ENCODE data around the gene PMEL. TPM values are rescaled to one million over a fixed set of nuclear protein-coding genes. Genes with fewer than 3 reads are reported as not detected.
"Not testable (repeated sequence)": the region's sequence is repeated elsewhere in the genome, so short reads cannot be mapped to it uniquely, and the experiment has no call there.

Gene PMEL
- under 1 TPM; 0.23 to 0.37 TPM for total RNA-seq

DNA sequence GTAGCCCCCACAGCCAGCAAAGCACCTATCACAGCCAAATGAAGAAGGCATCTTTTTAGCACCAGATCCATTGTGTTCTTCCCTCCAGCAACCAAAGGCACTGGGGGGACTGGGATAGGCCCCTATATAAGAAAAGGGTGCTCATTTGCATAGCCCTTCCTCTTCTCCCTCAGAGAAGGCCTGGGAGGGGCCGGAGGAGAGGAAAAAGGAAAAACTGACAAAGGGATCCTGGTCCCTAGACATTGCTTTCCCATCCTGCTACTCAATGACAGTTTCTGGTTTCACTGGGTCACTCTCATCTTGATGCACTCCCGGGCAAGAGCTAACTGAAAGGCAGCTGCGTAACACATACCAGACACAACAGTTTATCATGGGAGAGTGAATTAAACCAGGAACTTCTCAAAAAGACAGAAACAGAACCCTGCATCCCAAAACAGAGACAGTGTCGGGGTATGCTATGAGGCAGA is at the start of gene PMEL:
Gene PMEL (minus strand): TSS at position 102 of the 467 bp plus-strand sequence. CDS start 31 bp downstream, at position 71.
- Mint-ChIP-seq H3K27me3 (no peaks in the 10 kb centered on the region), H3K4me1 (peaks cover 35% of the 10 kb centered on the region), H3K4me3 (peak within 1 kb of the TSS; percentile 98), H3K27ac (peak within 1 kb of the TSS; percentile 83), H3K36me3 (peaks cover 18% of the 10 kb centered on the region), H3K9me3 (ENCODE audit: low read depth) (no peaks in the 10 kb centered on the region)
- DNase-seq (no peak), ATAC-seq (no peak)
- CTCF ChIA-PET, result no interaction called here

DNA sequence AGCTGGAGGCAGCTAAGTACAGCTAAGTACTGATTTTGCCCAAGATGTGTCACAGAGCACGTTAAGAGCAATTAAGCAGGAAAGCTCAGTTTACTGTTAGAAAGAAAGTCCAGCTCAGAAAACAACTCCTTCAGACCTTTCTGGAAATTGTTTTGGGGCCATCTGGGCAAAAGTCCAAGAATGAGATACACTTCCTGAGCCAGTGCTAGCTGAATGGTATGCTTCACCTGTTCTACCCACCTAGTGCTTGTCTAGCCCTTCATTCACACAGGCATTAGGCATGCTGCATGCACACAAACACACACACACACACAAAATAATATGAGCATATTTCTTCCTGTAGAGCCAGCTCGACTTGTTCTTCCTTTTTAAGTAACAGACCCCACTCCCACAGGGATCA is 48.4 kb upstream of the PMEL start:
- Mint-ChIP-seq H3K27me3 (peaks cover 3% of the 10 kb centered on the region), H3K27ac (no peak overlapping the region)
- CTCF ChIA-PET, result interaction anchor here (1.1 to 1.9 kb wide), 4 partner anchors 13 to 71 kb away, joined by 4 to 6 read pairs (median 5); no protein-coding TSS in a partner anchor

DNA sequence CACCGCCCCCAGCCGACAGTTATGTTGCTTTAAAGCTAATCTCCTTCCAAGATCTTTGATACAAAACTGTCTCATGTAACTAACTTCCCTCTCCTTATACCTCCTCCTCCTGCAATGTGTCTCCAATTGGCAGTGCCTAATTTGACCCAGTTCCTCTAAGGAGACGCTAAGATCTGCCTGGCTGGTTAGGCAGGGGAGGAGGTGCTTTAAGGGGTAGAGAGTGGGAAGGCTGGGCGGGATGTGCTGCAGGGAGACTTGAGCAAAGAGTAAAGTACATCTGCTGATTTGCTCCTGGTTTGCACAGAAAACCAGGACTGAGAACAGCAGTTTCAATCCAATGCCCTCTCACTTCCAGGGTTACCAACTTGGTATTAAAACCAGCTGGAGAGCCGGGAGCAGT is 47.6 kb upstream of the PMEL start:
- H3K4me1 Mint-ChIP-seq, result peaks cover 21% of the 10 kb centered on the region
- H3K9me3 Mint-ChIP-seq (ENCODE audit: low read depth), result no peaks in the 10 kb centered on the region
- no peak overlapping the region for H3K27ac Mint-ChIP-seq
- CTCF ChIA-PET, result interaction anchor here (1.1 to 1.9 kb wide), 4 partner anchors 14 to 72 kb away, joined by 4 to 6 read pairs (median 5); no protein-coding TSS in a partner anchor
- H3K27me3 Mint-ChIP-seq, result peaks cover 3% of the 10 kb centered on the region
- peaks cover 6% of the 10 kb centered on the region for H3K36me3 Mint-ChIP-seq
- H3K4me3 Mint-ChIP-seq, result no peak overlapping the region
- ATAC-seq (no peak), DNase-seq (no peak)

More for the DNA sequence above, 48.4 kb upstream of the PMEL start:
- peaks cover 18% of the 10 kb centered on the region for H3K4me1 Mint-ChIP-seq
- H3K9me3 Mint-ChIP-seq (ENCODE audit: low read depth), result no peaks in the 10 kb centered on the region
- peak; percentile 23 for ATAC-seq
- peaks cover 7% of the 10 kb centered on the region for H3K36me3 Mint-ChIP-seq
- no peak for DNase-seq
- H3K4me3 Mint-ChIP-seq, result no peak overlapping the region

DNA sequence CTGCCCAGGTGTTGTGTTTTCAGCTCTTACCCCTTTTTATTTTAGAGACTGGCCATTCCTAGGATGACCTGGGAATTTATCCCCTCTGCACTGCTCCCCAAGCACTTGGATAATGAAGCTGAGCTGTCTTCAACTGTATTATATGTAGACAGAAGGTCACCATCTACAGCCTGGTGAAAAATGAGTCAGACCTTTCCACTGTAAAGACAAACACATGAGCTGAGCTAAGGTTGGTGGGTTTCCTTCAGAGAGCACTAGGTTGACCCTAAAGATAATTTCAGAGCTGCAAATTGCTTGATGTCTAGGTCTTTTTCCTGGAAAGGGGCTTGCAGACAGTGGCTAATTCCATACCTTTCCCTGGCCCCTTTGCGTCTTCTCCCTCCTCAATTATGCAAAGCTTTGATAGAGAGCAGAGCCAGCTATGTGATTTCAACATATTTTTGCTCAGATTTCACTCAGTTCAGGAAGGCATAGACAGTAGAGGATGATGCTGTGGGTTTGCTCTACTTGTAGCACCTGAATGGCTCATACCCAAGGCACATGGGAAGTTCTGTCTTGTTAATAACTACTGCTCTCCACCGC is 45.8 kb upstream of the PMEL start:
- CTCF ChIA-PET, result interaction anchor here (1.3 to 2.1 kb wide), 3 partner anchors 10 to 16 kb away, joined by 4 to 7 read pairs (median 4); partner anchors contain the start of gene SUOX
- no peak overlapping the region for H3K27ac Mint-ChIP-seq

DNA sequence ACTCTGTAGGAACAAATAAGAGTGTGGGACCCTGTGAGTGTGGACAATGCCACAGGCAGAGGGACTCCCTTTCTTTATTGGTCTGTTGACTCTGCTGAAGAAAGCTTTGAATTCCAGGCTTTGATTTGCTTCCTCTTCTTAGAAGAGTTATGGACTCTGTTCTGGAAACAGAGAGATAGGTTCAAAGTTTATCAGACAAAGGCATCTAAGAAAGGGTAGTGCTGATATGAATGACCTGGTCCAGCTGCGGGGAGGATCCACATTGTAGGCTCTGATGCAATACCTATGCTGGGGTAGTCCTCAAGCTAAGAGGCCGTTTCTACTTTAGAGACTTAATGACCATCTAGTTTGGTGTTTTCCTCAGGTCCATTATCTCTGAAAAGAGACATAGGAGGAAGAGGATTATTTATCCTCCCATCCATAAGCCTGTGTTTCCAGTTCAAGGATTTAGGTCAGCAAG is 44.3 kb upstream of the PMEL start:
- Mint-ChIP-seq H3K9me3 (ENCODE audit: low read depth) (no peaks in the 10 kb centered on the region), H3K27ac (no peak overlapping the region), H3K4me1 (peaks cover 26% of the 10 kb centered on the region), H3K36me3 (peaks cover 1% of the 10 kb centered on the region), H3K27me3 (peaks cover 3% of the 10 kb centered on the region), H3K4me3 (no peak overlapping the region)
- CTCF ChIA-PET, result interaction anchor here (1.2 to 2.4 kb wide), 5 partner anchors 11 to 19 kb away, joined by 3 to 12 read pairs (median 7); partner anchors contain the start of genes IKZF4 and SUOX
- DNase-seq (no peak), ATAC-seq (no peak)

More for the DNA sequence above, 45.8 kb upstream of the PMEL start:
- no peak overlapping the region for H3K4me3 Mint-ChIP-seq
- peaks cover 3% of the 10 kb centered on the region for H3K27me3 Mint-ChIP-seq
- peaks cover 3% of the 10 kb centered on the region for H3K36me3 Mint-ChIP-seq
- ATAC-seq, result no peak
- H3K4me1 Mint-ChIP-seq, result peaks cover 30% of the 10 kb centered on the region
- DNase-seq, result no peak
- H3K9me3 Mint-ChIP-seq (ENCODE audit: low read depth), result no peaks in the 10 kb centered on the region

DNA sequence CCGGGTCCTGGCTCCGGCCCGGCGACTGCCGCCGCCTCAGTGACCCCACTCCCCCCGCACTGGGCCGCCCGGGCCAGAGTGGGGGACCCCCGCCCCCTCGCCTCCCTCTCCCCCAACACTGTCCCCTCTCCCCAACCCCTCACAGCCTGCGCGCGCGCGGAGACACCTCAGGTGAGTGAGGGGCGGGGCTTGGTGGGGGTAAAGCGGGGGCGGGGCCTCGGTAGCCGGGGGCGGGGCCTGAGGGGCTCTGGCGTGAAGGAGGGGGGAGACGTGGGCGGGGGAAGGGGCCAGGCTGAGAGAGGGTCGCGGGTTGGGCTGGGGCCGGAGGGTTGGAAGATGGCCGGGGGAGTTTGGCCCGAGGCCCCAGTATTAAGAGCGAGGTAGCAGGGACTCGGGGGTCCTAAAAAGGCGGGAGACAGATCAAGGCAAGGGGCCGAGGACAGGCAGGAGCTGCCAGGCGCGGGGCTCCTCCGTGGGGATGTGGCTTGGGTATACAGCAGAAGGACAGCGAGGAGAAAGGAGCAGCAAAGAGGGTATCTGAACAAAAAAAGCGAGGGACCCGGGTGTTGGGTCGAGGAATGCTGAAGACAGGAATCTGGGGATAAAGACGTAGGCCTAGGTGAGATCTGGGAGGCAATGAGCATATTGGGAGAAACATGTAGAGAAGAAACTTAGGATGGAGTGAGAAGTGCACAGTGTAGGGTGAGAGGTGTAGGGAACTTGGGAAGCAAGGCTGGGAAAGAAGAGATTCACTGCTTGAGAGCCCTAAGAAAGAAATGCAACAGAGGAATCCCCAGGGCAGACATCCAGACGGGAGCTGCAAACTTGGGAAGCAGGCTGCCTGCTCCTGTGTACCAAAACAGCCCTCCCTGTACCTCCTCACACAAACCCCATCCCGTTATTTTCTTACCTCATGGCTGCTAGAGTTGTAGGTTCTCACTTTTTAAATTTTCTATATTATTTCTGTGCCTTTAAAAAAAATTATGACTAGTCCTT is 42.0 kb upstream of the PMEL start:
- DNase-seq, result peak; percentile 71
- peaks cover 23% of the 10 kb centered on the region for H3K4me1 Mint-ChIP-seq
- H3K27ac Mint-ChIP-seq, result peak overlapping the region; percentile 65
- H3K27me3 Mint-ChIP-seq, result peaks cover 3% of the 10 kb centered on the region
- no peaks in the 10 kb centered on the region for H3K36me3 Mint-ChIP-seq
- H3K9me3 Mint-ChIP-seq (ENCODE audit: low read depth), result no peaks in the 10 kb centered on the region
- CTCF ChIA-PET, result interaction anchor here (0.7 to 4.3 kb wide), 6 partner anchors 12 to 182 kb away, joined by 3 to 28 read pairs (median 4); partner anchors contain the start of genes RAB5B, SMARCC2 and SUOX
- peak; percentile 88 for ATAC-seq
- H3K4me3 Mint-ChIP-seq, result peak overlapping the region; percentile 74

DNA sequence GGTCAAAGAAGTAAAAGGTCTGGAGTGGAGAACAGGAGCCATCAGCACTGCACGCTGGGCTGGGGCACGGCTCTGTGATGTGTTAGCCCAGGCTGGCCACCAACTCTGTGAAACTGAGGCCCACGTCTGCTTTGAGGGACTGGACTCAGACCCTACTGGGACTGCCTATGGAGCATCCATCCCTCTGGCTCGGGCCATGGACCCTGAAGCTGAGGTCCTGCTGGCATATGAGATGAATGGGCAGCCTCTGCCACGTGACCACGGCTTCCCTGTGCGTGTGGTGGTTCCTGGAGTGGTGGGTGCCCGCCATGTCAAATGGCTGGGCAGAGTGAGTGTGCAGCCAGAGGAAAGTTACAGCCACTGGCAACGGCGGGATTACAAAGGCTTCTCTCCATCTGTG is 38.4 kb upstream of the PMEL start:
- H3K9me3 Mint-ChIP-seq (ENCODE audit: low read depth), result no peaks in the 10 kb centered on the region
- DNase-seq, result no peak
- no peaks in the 10 kb centered on the region for H3K27me3 Mint-ChIP-seq
- no peak overlapping the region for H3K27ac Mint-ChIP-seq
- ATAC-seq, result no peak
- no peaks in the 10 kb centered on the region for H3K36me3 Mint-ChIP-seq
- H3K4me3 Mint-ChIP-seq, result no peak overlapping the region
- H3K4me1 Mint-ChIP-seq, result peaks cover 29% of the 10 kb centered on the region
- CTCF ChIA-PET, result interaction anchor here (4.3 kb wide), 1 partner anchor 8 kb away, joined by 28 read pairs; the partner anchor contains the start of gene SUOX

DNA sequence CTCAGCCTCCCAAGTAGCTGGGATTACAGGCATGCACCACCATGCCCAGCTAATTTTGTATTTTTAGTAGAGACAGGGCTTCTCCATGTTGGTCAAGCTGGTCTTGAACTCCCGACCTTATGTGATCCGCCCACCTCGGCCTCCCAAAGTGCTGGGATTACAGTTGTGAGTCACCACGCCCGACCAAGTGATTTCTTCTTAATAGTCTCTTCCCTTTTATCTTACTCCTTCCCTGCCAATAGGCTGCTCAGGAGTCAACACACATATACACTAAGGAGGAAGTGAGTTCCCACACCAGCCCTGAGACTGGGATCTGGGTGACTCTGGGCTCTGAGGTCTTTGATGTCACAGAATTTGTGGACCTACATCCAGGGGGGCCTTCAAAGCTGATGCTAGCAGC is 37.5 kb upstream of the PMEL start:
- CTCF ChIA-PET; ATAC-seq; DNase-seq; H3K27me3 Mint-ChIP-seq; H3K4me3 Mint-ChIP-seq; H3K36me3 Mint-ChIP-seq; H3K9me3 Mint-ChIP-seq (ENCODE audit: low read depth); H3K27ac Mint-ChIP-seq: not testable (repeated sequence)
- H3K4me1 Mint-ChIP-seq, result peaks cover 26% of the 10 kb centered on the region

DNA sequence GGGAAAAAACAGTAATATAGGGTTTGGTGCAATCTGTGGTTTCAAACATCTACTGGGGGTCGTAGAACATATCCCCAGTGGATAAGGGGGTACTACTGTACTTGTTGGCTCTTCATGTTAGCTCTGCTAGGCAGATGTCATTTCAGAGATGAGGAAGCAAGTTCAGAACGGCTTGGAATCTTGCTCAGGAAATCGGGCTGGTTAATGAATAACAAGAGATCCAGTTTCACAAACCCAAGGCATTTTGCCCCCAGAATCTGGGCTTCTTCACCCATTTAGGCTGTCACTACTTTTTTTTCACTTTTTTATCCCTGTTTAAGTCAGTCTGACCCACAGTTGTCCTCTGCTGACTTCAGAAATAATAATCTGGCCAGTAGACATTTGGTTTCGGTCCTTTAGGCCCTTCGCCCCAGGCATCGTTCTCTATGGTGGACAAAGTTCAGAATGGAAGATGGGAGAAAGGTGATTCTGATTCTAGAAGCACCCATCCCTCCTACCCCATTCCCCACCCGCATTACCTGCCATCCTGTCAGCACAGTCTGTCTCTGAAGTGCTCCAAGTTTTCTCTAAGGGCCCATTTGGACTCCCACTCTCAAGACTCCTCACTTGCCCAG is 35.8 kb upstream of the PMEL start:
- peaks cover 26% of the 10 kb centered on the region for H3K4me1 Mint-ChIP-seq
- no peaks in the 10 kb centered on the region for H3K9me3 Mint-ChIP-seq (ENCODE audit: low read depth)
- H3K27ac Mint-ChIP-seq, result no peak overlapping the region
- no peak for ATAC-seq
- DNase-seq, result no peak
- H3K4me3 Mint-ChIP-seq, result no peak overlapping the region
- no peaks in the 10 kb centered on the region for H3K36me3 Mint-ChIP-seq
- CTCF ChIA-PET, result interaction anchor here (1.5 kb wide), 1 partner anchor 263 kb away, joined by 3 read pairs; no protein-coding TSS in a partner anchor
- H3K27me3 Mint-ChIP-seq, result no peaks in the 10 kb centered on the region

DNA sequence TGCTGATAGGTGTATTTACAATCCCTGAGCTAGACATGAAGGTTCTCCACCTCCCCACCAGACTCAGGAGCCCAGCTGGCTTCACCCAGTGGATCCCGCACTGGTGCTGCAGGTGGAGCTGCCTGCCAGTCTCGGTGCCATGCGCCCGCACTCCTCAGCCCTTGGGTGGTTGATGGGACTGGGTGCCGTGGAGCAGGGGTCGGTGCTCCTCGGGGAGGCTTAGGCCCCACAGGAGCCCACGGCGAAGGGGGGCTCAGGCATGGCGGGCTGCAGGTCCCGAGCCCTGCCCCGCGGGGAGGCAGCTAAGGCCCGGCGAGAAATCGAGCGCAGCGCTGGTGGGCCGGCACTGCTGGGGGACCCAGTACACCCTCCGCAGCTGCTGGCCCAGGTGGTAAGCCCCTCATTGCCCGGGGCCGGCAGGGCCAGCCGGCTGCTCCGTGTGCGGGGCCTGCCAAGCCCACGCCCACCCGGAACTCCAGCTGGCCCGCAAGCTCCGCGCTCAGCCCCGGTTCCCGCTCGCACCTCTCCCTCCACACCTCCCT is 34.2 kb upstream of the PMEL start:
- H3K4me3 Mint-ChIP-seq, result not testable (repeated sequence)
- CTCF ChIA-PET, result interaction anchor here (0.8 to 7.2 kb wide), 4 partner anchors 21 to 262 kb away, joined by 3 to 58 read pairs (median 6); partner anchors contain the start of gene IKZF4

DNA sequence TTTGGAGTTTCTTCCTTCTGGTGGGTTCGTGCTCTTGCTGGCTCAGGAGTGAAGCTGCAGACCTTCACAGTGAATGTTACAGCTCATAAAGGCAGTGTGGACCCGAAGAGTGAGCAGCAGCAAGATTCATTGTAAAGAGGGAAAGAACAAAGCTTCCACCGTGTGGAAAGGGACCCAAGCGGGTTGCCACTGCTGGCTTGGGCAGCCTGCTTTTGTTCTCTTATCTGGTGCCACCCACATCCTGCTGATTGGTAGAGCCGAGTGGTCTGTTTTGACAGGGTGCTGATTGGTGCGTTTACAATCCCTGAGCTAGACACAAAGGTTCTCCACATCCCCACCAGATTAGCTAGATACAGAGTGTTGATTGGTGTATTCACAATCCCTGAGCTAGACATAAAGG is 33.7 kb upstream of the PMEL start:
- H3K27me3 Mint-ChIP-seq; DNase-seq; H3K9me3 Mint-ChIP-seq (ENCODE audit: low read depth); ATAC-seq; H3K4me3 Mint-ChIP-seq; H3K36me3 Mint-ChIP-seq: not testable (repeated sequence)
- H3K27ac Mint-ChIP-seq, result peak overlapping the region; percentile 36
- CTCF ChIA-PET, result interaction anchor here (1.3 to 7.2 kb wide), 3 partner anchors 21 to 261 kb away, joined by 6 to 58 read pairs (median 6); partner anchors contain the start of gene IKZF4
- H3K4me1 Mint-ChIP-seq, result peaks cover 31% of the 10 kb centered on the region

More for the DNA sequence above, 34.2 kb upstream of the PMEL start:
- not testable (repeated sequence) for DNase-seq; H3K27me3 Mint-ChIP-seq; H3K36me3 Mint-ChIP-seq; H3K9me3 Mint-ChIP-seq (ENCODE audit: low read depth); ATAC-seq
- Mint-ChIP-seq H3K27ac (peak overlapping the region; percentile 36), H3K4me1 (peaks cover 31% of the 10 kb centered on the region)

DNA sequence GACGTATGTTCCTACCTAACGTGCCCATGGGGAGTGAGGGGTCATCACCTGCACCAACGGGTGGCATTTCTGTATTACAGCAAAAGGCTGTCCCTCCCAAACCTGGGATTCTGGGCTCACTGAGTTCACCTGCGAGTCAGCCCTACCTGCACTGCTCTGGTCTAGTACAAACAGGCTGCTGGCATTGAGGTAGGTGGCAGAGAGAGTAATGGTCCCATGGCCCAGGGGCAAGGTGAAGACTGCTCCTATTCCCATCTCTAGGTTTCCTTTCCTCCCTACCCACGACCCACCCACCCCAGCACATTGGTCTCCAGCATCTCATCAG is 31.7 kb upstream of the PMEL start:
- no peak for ATAC-seq

More for the DNA sequence above, 31.7 kb upstream of the PMEL start:
- CTCF ChIA-PET, result interaction anchor here (0.6 to 8.2 kb wide), 14 partner anchors 9 to 259 kb away, joined by 3 to 92 read pairs (median 13); partner anchors contain the start of genes IKZF4, RAB5B, SMARCC2 and ZC3H10
- H3K9me3 Mint-ChIP-seq (ENCODE audit: low read depth), result no peaks in the 10 kb centered on the region
- DNase-seq, result no peak
- no peak overlapping the region for H3K27ac Mint-ChIP-seq
- peaks cover 4% of the 10 kb centered on the region for H3K36me3 Mint-ChIP-seq
- H3K27me3 Mint-ChIP-seq, result no peaks in the 10 kb centered on the region
- H3K4me3 Mint-ChIP-seq, result peak overlapping the region; percentile 68
- peaks cover 37% of the 10 kb centered on the region for H3K4me1 Mint-ChIP-seq
